Neural cell (in vitro differentiated cells): ENCODE results near the gene HS3ST2.

Experiments
- CTCF ChIP-seq: fragments of 450-650 bp; IDR thresholded peaks from 2 replicates; pipeline ENCODE4 v1.5.1; 2014; ENCODE audit warnings: antibody characterized with exemption, mild to moderate bottlenecking, moderate library complexity; ENCODE audit not compliant: poor library complexity, severe bottlenecking
- EP300 ChIP-seq: fragments of 450-650 bp; conservative IDR thresholded peaks from 2 replicates; pipeline ENCODE4 v1.6.1; 2014; ENCODE audit warnings: antibody characterized with exemption, mild to moderate bottlenecking, moderate library complexity; ENCODE audit not compliant: poor library complexity, severe bottlenecking
- EZH2 ChIP-seq: fragments of 200-600, 300-800 bp; shearing (Covaris generic), sonication (generic); IDR thresholded peaks from 2 replicates; pipeline ENCODE4 v1.6.1; 2014; ENCODE audit warnings: antibody characterized with exemption, low read length, borderline replicate concordance, mild to moderate bottlenecking; ENCODE audit not compliant: insufficient read depth, poor library complexity, severe bottlenecking
- POLR2AphosphoS5 ChIP-seq: IDR thresholded peaks from 2 replicates; pipeline ENCODE4 v1.6.1; 2012

GRCh38 chr16:22805326-22805725 lies 8.6 kb upstream of the HS3ST2 start:
- no peak for TF ChIP-seq EP300
- no peak for TF ChIP-seq CTCF
- TF ChIP-seq POLR2AphosphoS5, result no peak
- no peak for TF ChIP-seq EZH2
